TTC549 (cell line): ENCODE measurements around the gene ATG4A.

Experiments
- FAIRE-seq: peaks from 2 replicates; lab custom pipeline; 2012; peaks lifted over from hg19 to GRCh38; lab: Jason Lieb, UNC

The ATG4A gene

GRCh38 chrX:108169768-108170167, 78.2 kb downstream of the ATG4A start:
- FAIRE-seq: no peak

GRCh38 chrX:108171671-108172070, 80.1 kb downstream of the ATG4A start:
- no peak for FAIRE-seq

- no peak for FAIRE-seq
Observed at GRCh38 chrX:108173874-108174273, 82.3 kb downstream of the ATG4A start.

GRCh38 chrX:108177351-108178142, 86.0 kb downstream of the ATG4A start:
- no peak for FAIRE-seq

- FAIRE-seq: no peak
Observed at GRCh38 chrX:108178143-108178498, 86.5 kb downstream of the ATG4A start.

GRCh38 chrX:108186811-108187210, 95.2 kb downstream of the ATG4A start:
- FAIRE-seq: no peak

- no peak for FAIRE-seq
Observed at GRCh38 chrX:108198420-108198819, 106.8 kb downstream of the ATG4A start.

- FAIRE-seq: no peak
Observed at GRCh38 chrX:108199041-108199440, 107.5 kb downstream of the ATG4A start.

- FAIRE-seq: no peak
Observed at GRCh38 chrX:108199691-108200090, 108.1 kb downstream of the ATG4A start.

- FAIRE-seq: no peak
Observed at GRCh38 chrX:108203540-108203939, 112.0 kb downstream of the ATG4A start.
